ENCODE data around the gene ELAVL2.

ELAVL2 gene

GRCh38 chr9:23733495-23734078 is 92.5 kb downstream of the ELAVL2 start:
- Histone ChIP-seq H3K27ac (no peak overlapping the region), H3K36me3 (peaks cover 5% of the 10 kb centered on the region), H3K27me3 (ENCODE audit: insufficient read depth, low read depth, severe bottlenecking) (no peaks in the 10 kb centered on the region), H3K4me3 (ENCODE audit: low read depth, low read length) (no peak overlapping the region), H3K9me3 (ENCODE audit: severe bottlenecking) (no peaks in the 10 kb centered on the region)
- no peak for DNase-seq
- no peak for TF ChIP-seq CTCF (IDR thresholded peaks at IDR 0.05; ENCODE audit: low read depth, low read length)

- no peak overlapping the region for H3K27ac ChIP-seq
- no peaks in the 10 kb centered on the region for H3K9me3 ChIP-seq (ENCODE audit: severe bottlenecking)
- no peak for DNase-seq
- no peak overlapping the region for H3K4me3 ChIP-seq (ENCODE audit: low read depth, low read length)
- TF ChIP-seq CTCF (IDR thresholded peaks at IDR 0.05; ENCODE audit: low read depth, low read length): no peak
- no peaks in the 10 kb centered on the region for H3K27me3 ChIP-seq (ENCODE audit: insufficient read depth, low read depth, severe bottlenecking)
- peaks cover 5% of the 10 kb centered on the region for H3K36me3 ChIP-seq
Measured at GRCh38 chr9:23731353-23731752, 94.7 kb downstream of the ELAVL2 start.

- no peak for DNase-seq
- H3K27ac ChIP-seq: no peak overlapping the region
- no peak for TF ChIP-seq CTCF (IDR thresholded peaks at IDR 0.05; ENCODE audit: low read depth, low read length)
- no peaks in the 10 kb centered on the region for H3K9me3 ChIP-seq (ENCODE audit: severe bottlenecking)
- H3K36me3 ChIP-seq: peaks cover 5% of the 10 kb centered on the region
- no peaks in the 10 kb centered on the region for H3K27me3 ChIP-seq (ENCODE audit: insufficient read depth, low read depth, severe bottlenecking)
- H3K4me3 ChIP-seq (ENCODE audit: low read depth, low read length): no peak overlapping the region
Measured at GRCh38 chr9:23730364-23730763, 95.7 kb downstream of the ELAVL2 start.

GRCh38 chr9:23728736-23729135 is 97.3 kb downstream of the ELAVL2 start:
- no peak for DNase-seq
- no peak for TF ChIP-seq CTCF (IDR thresholded peaks at IDR 0.05; ENCODE audit: low read depth, low read length)
- peaks cover 5% of the 10 kb centered on the region for H3K36me3 ChIP-seq

GRCh38 chr9:23725279-23725946 is 100.6 kb downstream of the ELAVL2 start:
- Histone ChIP-seq H3K4me3 (ENCODE audit: low read depth, low read length) (no peak overlapping the region), H3K36me3 (peaks cover 2% of the 10 kb centered on the region), H3K27ac (no peak overlapping the region), H3K9me3 (ENCODE audit: severe bottlenecking) (no peaks in the 10 kb centered on the region), H3K27me3 (ENCODE audit: insufficient read depth, low read depth, severe bottlenecking) (no peaks in the 10 kb centered on the region)
- TF ChIP-seq CTCF (IDR thresholded peaks at IDR 0.05; ENCODE audit: low read depth, low read length): no peak
- DNase-seq: no peak

More at GRCh38 chr9:23728736-23729135, 97.3 kb downstream of the ELAVL2 start:
- Histone ChIP-seq H3K4me3 (ENCODE audit: low read depth, low read length) (no peak overlapping the region), H3K27ac (no peak overlapping the region), H3K9me3 (ENCODE audit: severe bottlenecking) (no peaks in the 10 kb centered on the region), H3K27me3 (ENCODE audit: insufficient read depth, low read depth, severe bottlenecking) (no peaks in the 10 kb centered on the region)

Measured in WERI-Rb-1 (cell line).